Jurkat, Clone E6-1 (cell line): ENCODE measurements around the gene MNS1.
A peak's percentile ranks its signal among the peaks of the same experiment; 100 is the strongest.
"Not testable (repeated sequence)": the region's sequence is repeated elsewhere in the genome, so short reads cannot be mapped to it uniquely, and the experiment has no call there.

Experiments used
- DNase-seq: peaks from one replicate; pipeline ENCODE4 v3.0.0-alpha.2; 2011; ENCODE audit warnings: low read depth, low spot score
- H3K4me3 ChIP-seq: 2 replicates; pipeline ENCODE4 v1.5.1; 2011; ENCODE audit warnings: mild to moderate bottlenecking, low read length, control low read depth, moderate library complexity

The MNS1 gene

GRCh38 chr15:56459096-56459495 is 5.8 kb downstream of the MNS1 start:
- no peak overlapping the region for H3K4me3 ChIP-seq
- DNase-seq: no peak

- DNase-seq: no peak
- no peak overlapping the region for H3K4me3 ChIP-seq
Observed at GRCh38 chr15:56456229-56456628, 8.7 kb downstream of the MNS1 start.

GRCh38 chr15:56454836-56455235 is 10.1 kb downstream of the MNS1 start:
- no peak for DNase-seq
- H3K4me3 ChIP-seq: no peak overlapping the region

GRCh38 chr15:56445746-56446145 is 19.2 kb downstream of the MNS1 start:
- no peak overlapping the region for H3K4me3 ChIP-seq
- no peak for DNase-seq

GRCh38 chr15:56442354-56442753 is 22.6 kb downstream of the MNS1 start:
- H3K4me3 ChIP-seq: no peak overlapping the region
- DNase-seq: no peak

- no peak for DNase-seq
- no peak overlapping the region for H3K4me3 ChIP-seq
Observed at GRCh38 chr15:56440214-56440770, 24.6 kb downstream of the MNS1 start.

- no peak for DNase-seq
- no peak overlapping the region for H3K4me3 ChIP-seq
Observed at GRCh38 chr15:56432304-56432703, 32.6 kb downstream of the MNS1 start.

GRCh38 chr15:56428821-56429458 is 36.0 kb downstream of the MNS1 start:
- H3K4me3 ChIP-seq: no peak overlapping the region
- peak; percentile 34 for DNase-seq

- H3K4me3 ChIP-seq: no peak overlapping the region
- no peak for DNase-seq
Observed at GRCh38 chr15:56425976-56426375, 39.0 kb downstream of the MNS1 start.

GRCh38 chr15:56425276-56425675 is 39.7 kb downstream of the MNS1 start:
- DNase-seq: no peak
- no peak overlapping the region for H3K4me3 ChIP-seq

- not testable (repeated sequence) for H3K4me3 ChIP-seq, DNase-seq
Observed at GRCh38 chr15:56413114-56413733, 51.7 kb downstream of the MNS1 start.

GRCh38 chr15:56411122-56411749 is 53.7 kb downstream of the MNS1 start:
- DNase-seq: no peak
- no peak overlapping the region for H3K4me3 ChIP-seq

GRCh38 chr15:56410721-56411120 is 54.2 kb downstream of the MNS1 start:
- no peak overlapping the region for H3K4me3 ChIP-seq
- no peak for DNase-seq

- not testable (repeated sequence) for H3K4me3 ChIP-seq, DNase-seq
Observed at GRCh38 chr15:56399209-56399608, 65.7 kb downstream of the MNS1 start.

- not testable (repeated sequence) for DNase-seq
Observed at GRCh38 chr15:56397325-56397724, 67.6 kb downstream of the MNS1 start.

GRCh38 chr15:56394909-56395308 is 70.0 kb downstream of the MNS1 start:
- no peak for DNase-seq
- no peak overlapping the region for H3K4me3 ChIP-seq

More at GRCh38 chr15:56397325-56397724, 67.6 kb downstream of the MNS1 start:
- H3K4me3 ChIP-seq: not testable (repeated sequence)

GRCh38 chr15:56393277-56393676 is 71.7 kb downstream of the MNS1 start:
- no peak for DNase-seq
- H3K4me3 ChIP-seq: no peak overlapping the region

GRCh38 chr15:56390739-56391267 is 74.1 kb downstream of the MNS1 start:
- H3K4me3 ChIP-seq: no peak overlapping the region
- no peak for DNase-seq

GRCh38 chr15:56385908-56386307 is 79.0 kb downstream of the MNS1 start:
- no peak for DNase-seq
- H3K4me3 ChIP-seq: no peak overlapping the region

- H3K4me3 ChIP-seq: no peak overlapping the region
- DNase-seq: no peak
Observed at GRCh38 chr15:56383010-56383409, 81.9 kb downstream of the MNS1 start.
